Cerebellar nuclear complex (tissue), 1 donor: ENCODE results near the gene REM1.
"Not testable (repeated sequence)": the region's sequence is repeated elsewhere in the genome, so short reads cannot be mapped to it uniquely, and the experiment has no call there.

Experiments
- DNase-seq, 2 experiments: peaks; one replicate each; lab custom pipeline; 2025; lab: John Stamatoyannopoulos, UW

The REM1 gene

GRCh38 chr20:31474758-31475427 lies at the start of gene REM1, which contains the start of gene DEFB124:
Gene REM1 (plus strand): TSS chr20:31475288. CDS start chr20:31476446, 1,158 bp downstream.
Gene DEFB124 (minus strand): TSS chr20:31475127. CDS start chr20:31473013, 2,114 bp downstream.
- no peak for DNase-seq

- DNase-seq: no peak
Observed at GRCh38 chr20:31425797-31426196, 49.3 kb upstream of the REM1 start.

- not testable (repeated sequence) for DNase-seq
Observed at GRCh38 chr20:31426891-31427551, 48.1 kb upstream of the REM1 start.

GRCh38 chr20:31427576-31427975 lies 47.5 kb upstream of the REM1 start:
- not testable (repeated sequence) for DNase-seq

- DNase-seq: no peak
Observed at GRCh38 chr20:31430568-31431115, 44.4 kb upstream of the REM1 start.

GRCh38 chr20:31440012-31440659 lies 35.0 kb upstream of the REM1 start, which contains the start of gene DEFB123:
Gene DEFB123 (plus strand): TSS chr20:31440632. CDS start chr20:31440699, 67 bp downstream.
- no peak for DNase-seq

- DNase-seq: no peak
Observed at GRCh38 chr20:31446084-31446819, 28.8 kb upstream of the REM1 start.

- no peak for DNase-seq
Observed at GRCh38 chr20:31449511-31450414, 25.3 kb upstream of the REM1 start.

- DNase-seq: no peak
Observed at GRCh38 chr20:31452575-31452974, 22.5 kb upstream of the REM1 start.

GRCh38 chr20:31454361-31454760 lies 20.7 kb upstream of the REM1 start:
- DNase-seq: no peak

GRCh38 chr20:31470946-31471345 lies 4.1 kb upstream of the REM1 start:
- not testable (repeated sequence) for DNase-seq

- DNase-seq: no peak
Observed at GRCh38 chr20:31472395-31473330, 2.4 kb upstream of the REM1 start.

- no peak for DNase-seq
Observed at GRCh38 chr20:31473331-31474096, 1.6 kb upstream of the REM1 start.

GRCh38 chr20:31474097-31474436 lies 1.0 kb upstream of the REM1 start:
- DNase-seq: no peak

GRCh38 chr20:31475472-31476293 lies 595 bp downstream of the REM1 start:
- DNase-seq: no peak

GRCh38 chr20:31476294-31476585 lies 1.2 kb downstream of the REM1 start:
- DNase-seq: no peak

GRCh38 chr20:31476643-31477215 lies 1.6 kb downstream of the REM1 start:
- no peak for DNase-seq

- DNase-seq: no peak
Observed at GRCh38 chr20:31484001-31484400, 8.9 kb downstream of the REM1 start.
